Endothelial cell of umbilical vein (primary cell): Measurements from ENCODE around the gene TM9SF1. TPM values are rescaled to one million over a fixed set of nuclear protein-coding genes. Genes with fewer than 3 reads are reported as not detected.

Source experiments
- BruUV-seq: library from RNA; stranded (reverse); fragments of 400-500 nt; replicated peaks from 2 replicates; lab custom pipeline; 2021; lab: Mats Ljungman, UMichigan
- CTCF ChIA-PET: fragments of 300-600, 350-600 bp; sonication (Branson Sonifier 250); formaldehyde crosslinking; loops from one replicate; lab custom pipeline; 2021; ENCODE audit warnings: antibody characterized with exemption, inconsistent platforms; lab: Charles Lee
- POLR2A ChIA-PET: fragments of 300-600, 350-600 bp; sonication (Branson Sonifier 250); formaldehyde crosslinking; loops from one replicate; lab custom pipeline; 2021; ENCODE audit warnings: antibody characterized with exemption, inconsistent platforms; lab: Charles Lee
- DNase-seq: peaks from one replicate; pipeline ENCODE4 v3.0.0-alpha.2; 2011; ENCODE audit warnings: low read depth, low spot score
- FAIRE-seq: peaks from 2 replicates; lab custom pipeline; 2011; peaks lifted over from hg19 to GRCh38; lab: Jason Lieb, UNC
- H2AFZ ChIP-seq: 2 replicates; pipeline ENCODE4 v1.6.0; 2012; ENCODE audit warnings: low read depth, low read length, control low read depth, inconsistent platforms
- H3K27ac ChIP-seq: 2 replicates; pipeline ENCODE4 v1.5.1; 2011; ENCODE audit warnings: low read depth, mild to moderate bottlenecking, control low read depth, low read length, moderate library complexity; ENCODE audit not compliant: insufficient read depth
- H3K27me3 ChIP-seq, 2 experiments: 2 replicates each; pipeline versions ENCODE4 v1.6.0 to v1.6.1; 2011; ENCODE audit warnings: low read length in 2 of 2, mixed read lengths in 1 of 2; ENCODE audit not compliant: control insufficient read depth in 2 of 2, insufficient read depth in 2 of 2
- H3K36me3 ChIP-seq, 2 experiments: 2 replicates in 1 of 2; 3 replicates in 1 of 2; pipeline ENCODE4 v1.5.1; 2011; ENCODE audit warnings: low read length in 2 of 2, mild to moderate bottlenecking in 1 of 2, moderate library complexity in 1 of 2; ENCODE audit not compliant: control insufficient read depth in 2 of 2, insufficient read depth in 2 of 2; ENCODE audit errors: extremely low read depth in 1 of 2
- H3K4me1 ChIP-seq: 3 replicates; pipeline ENCODE4 v1.5.1; 2011; ENCODE audit warnings: mild to moderate bottlenecking, low read length; ENCODE audit not compliant: control insufficient read depth, insufficient read depth; ENCODE audit errors: extremely low read depth
- H3K4me2 ChIP-seq: 2 replicates; pipeline ENCODE4 v1.6.1; 2011; ENCODE audit warnings: low read length, control low read depth, mixed read lengths; ENCODE audit not compliant: insufficient read depth
- H3K4me3 ChIP-seq, 3 experiments: fragments of 200-600 bp in 1 of 3; sonication (generic), shearing (Covaris generic) in 1 of 3; replicated peaks in 1 of 3; 2 replicates each; pipeline ENCODE4 v1.5.1; 2011 to 2016; ENCODE audit warnings: control low read depth in 3 of 3, low read length in 3 of 3, mild to moderate bottlenecking in 2 of 3, inconsistent platforms in 1 of 3, low read depth in 1 of 3, moderate library complexity in 1 of 3; ENCODE audit not compliant: insufficient read depth in 1 of 3
- H3K79me2 ChIP-seq: 2 replicates; pipeline ENCODE4 v1.6.0; 2012; ENCODE audit warnings: low read length, inconsistent platforms; ENCODE audit not compliant: control insufficient read depth, insufficient read depth
- H3K9ac ChIP-seq: replicated peaks from 2 replicates; pipeline ENCODE3; 2011; ENCODE audit warnings: low read length, control low read depth; ENCODE audit not compliant: insufficient read depth; ENCODE audit errors: extremely low read depth
- H3K9me1 ChIP-seq: replicated peaks from 3 replicates; pipeline ENCODE4 v1.6.0; 2011; ENCODE audit warnings: mild to moderate bottlenecking, low read length; ENCODE audit not compliant: control insufficient read depth, insufficient read depth; ENCODE audit errors: extremely low read depth
- H3K9me3 ChIP-seq: replicated peaks from 2 replicates; pipeline ENCODE4 v1.5.1; 2012; ENCODE audit warnings: low read length, inconsistent platforms; ENCODE audit not compliant: control insufficient read depth, insufficient read depth
- H4K20me1 ChIP-seq: replicated peaks from 2 replicates; pipeline ENCODE3; 2011; ENCODE audit warnings: mild to moderate bottlenecking, low read length; ENCODE audit not compliant: control insufficient read depth, insufficient read depth; ENCODE audit errors: extremely low read depth
- EZH2 ChIP-seq: IDR thresholded peaks from 2 replicates; pipeline ENCODE4 v1.6.1; 2012; ENCODE audit warnings: borderline replicate concordance, low read depth, mild to moderate bottlenecking, moderate library complexity, low read length, inconsistent platforms; ENCODE audit not compliant: severe bottlenecking
- FOS ChIP-seq: IDR thresholded peaks from 2 replicates; pipeline ENCODE4 v1.6.1; 2011; ENCODE audit warnings: mild to moderate bottlenecking, low read length, moderate library complexity, borderline replicate concordance; ENCODE audit not compliant: insufficient read depth
- GATA2 ChIP-seq: IDR thresholded peaks from 2 replicates; pipeline ENCODE4 v1.7.0; 2011; ENCODE audit warnings: low read depth, mild to moderate bottlenecking, moderate library complexity, mixed read lengths, low read length; ENCODE audit not compliant: insufficient read length, insufficient read depth
- JUN ChIP-seq: IDR thresholded peaks from 2 replicates; pipeline ENCODE4 v1.6.1; 2011; ENCODE audit warnings: borderline replicate concordance, low read depth; ENCODE audit not compliant: insufficient read length, insufficient read depth
- MYC ChIP-seq: IDR thresholded peaks from one replicate; pipeline ENCODE4 v1.6.1; 2011; ENCODE audit warnings: mild to moderate bottlenecking, low read depth, low read length
- POLR2A ChIP-seq: IDR thresholded peaks from 2 replicates; pipeline ENCODE4 v1.6.1; 2012; ENCODE audit warnings: low read depth, mild to moderate bottlenecking, control low read depth, low read length
- POLR2AphosphoS5 ChIP-seq: IDR thresholded peaks from 2 replicates; pipeline ENCODE4 v1.6.1; 2012; ENCODE audit warnings: low read depth, mild to moderate bottlenecking, control low read depth, low read length, moderate library complexity; ENCODE audit not compliant: insufficient read depth
- dilution Hi-C: fragments of 300-500 bp; cut with MboI; formaldehyde crosslinking; loops from one replicate; pipeline ENCODE4 v1.15.0; 2019; ENCODE audit warnings: low sequenced_read_pairs; ENCODE audit not compliant: extremely low pct_ligation_motif_present
- intact Hi-C: fragments of 100-400 bp; cut with micrococcal nuclease; formaldehyde crosslinking; loops from one replicate; pipeline ENCODE4 v1.10.0; 2022
- polyA plus RNA-seq, 4 experiments: library from polyadenylated mRNA; depleted of rRNA in 3 of 4; stranded (reverse) in 3 of 4; unstranded in 1 of 4; fragments of >200 nt; gene quantifications; 2 replicates each; pipeline versions ENCODE4 v1.2.1 to v1.2.3, GENCODE V29; 2011 to 2012; ENCODE audit warnings: missing spikeins in 1 of 4
- total RNA-seq: library from RNA; stranded (reverse); gene quantifications from 2 replicates; pipeline ENCODE4 v1.2.3, GENCODE V29; 2021
- TF ChIP-seq, protein P1 (sequence below): IDR thresholded peaks from 2 replicates; pipeline ENCODE4 v1.6.1; 2011; ENCODE audit not compliant: insufficient read depth, insufficient read length
- TF ChIP-seq, protein P2 (sequence below), 2 donors: IDR thresholded peaks; 1 replicate in 1 of 2; 2 replicates in 1 of 2; pipeline ENCODE4 v1.5.1; 2011; ENCODE audit warnings: low read length in 2 of 2, mild to moderate bottlenecking in 2 of 2, moderate library complexity in 2 of 2, control low read depth in 1 of 2, inconsistent platforms in 1 of 2, low read depth in 1 of 2; ENCODE audit not compliant: insufficient read depth in 1 of 2; ENCODE audit errors: extremely low read depth in 1 of 2

The TM9SF1 gene
- total and polyA plus RNA-seq, 2 donors (not counting 3 experiments of a cell fraction or from before 2014, with no cell fraction given), result 60.7 to 71.5 TPM

DNA sequence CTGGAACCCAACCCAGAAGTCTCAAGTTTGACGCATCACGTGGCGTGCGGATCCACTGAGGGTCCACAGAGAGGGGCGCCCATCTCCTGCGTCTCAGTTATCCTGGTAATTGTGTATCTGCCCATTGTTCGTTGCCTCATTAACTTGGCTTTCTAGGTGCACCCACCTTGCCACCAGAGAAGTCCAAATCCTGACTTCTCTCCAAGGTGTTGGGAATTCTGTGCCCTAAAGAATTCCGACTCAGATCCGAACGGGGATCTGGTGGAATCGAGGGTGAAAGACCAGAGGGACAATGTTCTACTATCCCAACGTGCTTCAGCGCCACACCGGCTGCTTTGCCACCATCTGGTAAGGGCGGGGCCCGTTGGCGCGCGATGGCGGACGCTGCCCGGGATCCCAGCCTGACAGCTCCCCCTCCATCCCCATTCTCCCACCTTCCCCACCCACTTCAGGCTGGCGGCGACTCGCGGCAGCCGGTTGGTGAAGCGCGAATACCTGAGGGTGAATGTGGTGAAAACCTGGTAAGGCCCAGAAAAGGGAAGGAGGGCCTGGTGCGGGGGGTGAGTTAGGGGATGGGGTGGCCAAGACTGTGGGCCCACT is 22.9 kb downstream of the TM9SF1 start:
- ChIA-PET POLR2A (no interaction called here), CTCF (interaction anchor here (1.7 to 2.6 kb wide), 2 partner anchors 12 to 124 kb away, joined by 5 to 10 read pairs; partner anchors contain the start of gene IRF9)
- TSS peak; percentile 19 for BruUV-seq

More for the DNA sequence above, 22.9 kb downstream of the TM9SF1 start:
- H3K36me3 ChIP-seq, result peaks cover 2 to 6% of the 10 kb centered on the region in 2 experiments
- H3K79me2 ChIP-seq, result no peaks in the 10 kb centered on the region
- no peaks in the 10 kb centered on the region for H3K9me3 ChIP-seq
- H4K20me1 ChIP-seq, result no peaks in the 10 kb centered on the region
- dilution Hi-C loops, result no loop called here
- H3K4me3 ChIP-seq, result peak overlapping the region; percentile 8 to 25 (median 10)
- TF ChIP-seq POLR2A, result no peak
- TF ChIP-seq, protein P1, sequence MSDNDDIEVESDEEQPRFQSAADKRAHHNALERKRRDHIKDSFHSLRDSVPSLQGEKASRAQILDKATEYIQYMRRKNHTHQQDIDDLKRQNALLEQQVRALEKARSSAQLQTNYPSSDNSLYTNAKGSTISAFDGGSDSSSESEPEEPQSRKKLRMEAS, result no peak
- no peak for TF ChIP-seq POLR2AphosphoS5
- TF ChIP-seq, protein P2, sequence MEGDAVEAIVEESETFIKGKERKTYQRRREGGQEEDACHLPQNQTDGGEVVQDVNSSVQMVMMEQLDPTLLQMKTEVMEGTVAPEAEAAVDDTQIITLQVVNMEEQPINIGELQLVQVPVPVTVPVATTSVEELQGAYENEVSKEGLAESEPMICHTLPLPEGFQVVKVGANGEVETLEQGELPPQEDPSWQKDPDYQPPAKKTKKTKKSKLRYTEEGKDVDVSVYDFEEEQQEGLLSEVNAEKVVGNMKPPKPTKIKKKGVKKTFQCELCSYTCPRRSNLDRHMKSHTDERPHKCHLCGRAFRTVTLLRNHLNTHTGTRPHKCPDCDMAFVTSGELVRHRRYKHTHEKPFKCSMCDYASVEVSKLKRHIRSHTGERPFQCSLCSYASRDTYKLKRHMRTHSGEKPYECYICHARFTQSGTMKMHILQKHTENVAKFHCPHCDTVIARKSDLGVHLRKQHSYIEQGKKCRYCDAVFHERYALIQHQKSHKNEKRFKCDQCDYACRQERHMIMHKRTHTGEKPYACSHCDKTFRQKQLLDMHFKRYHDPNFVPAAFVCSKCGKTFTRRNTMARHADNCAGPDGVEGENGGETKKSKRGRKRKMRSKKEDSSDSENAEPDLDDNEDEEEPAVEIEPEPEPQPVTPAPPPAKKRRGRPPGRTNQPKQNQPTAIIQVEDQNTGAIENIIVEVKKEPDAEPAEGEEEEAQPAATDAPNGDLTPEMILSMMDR (IDR thresholded peaks at IDR 0.05; ENCODE audit: extremely low read depth in 1 of 2, insufficient read depth in 1 of 2, low read depth in 1 of 2, low read length in 2 of 2), result no peak
- TF ChIP-seq MYC, result no peak
- TF ChIP-seq JUN, result no peak
- TF ChIP-seq GATA2, result no peak
- TF ChIP-seq FOS, result no peak
- TF ChIP-seq EZH2, result no peak
- peak overlapping the region; percentile 26 for H3K4me2 ChIP-seq
- no peak for DNase-seq
- peak overlapping the region; percentile 78 for H2AFZ ChIP-seq
- peaks cover 3% of the 10 kb centered on the region for H3K4me1 ChIP-seq
- no peaks in the 10 kb centered on the region for H3K9me1 ChIP-seq
- no peak for FAIRE-seq
- H3K27me3 ChIP-seq, result no peaks in the 10 kb centered on the region
- no peak overlapping the region for H3K27ac ChIP-seq
- H3K9ac ChIP-seq, result no peak overlapping the region
- intact Hi-C loops, result no loop called here
